Left colon (tissue), 2 donors: Measurements from ENCODE around the gene KIF6. TPM values are rescaled to one million over a fixed set of nuclear protein-coding genes. Genes with fewer than 3 reads are reported as not detected.
"Not testable (repeated sequence)": the region's sequence is repeated elsewhere in the genome, so short reads cannot be mapped to it uniquely, and the experiment has no call there.

Source experiments
- ATAC-seq: fragments of 200-7000 bp; cut with Tn5 transposase; one replicate; pipeline ENCODE4 v1.9.1; 2020; ENCODE audit warnings: mild to moderate bottlenecking, moderate library complexity
- DNase-seq, 2 donors: peaks; one replicate each; pipeline ENCODE4 v3.0.0-alpha.2; 2020
- intact Hi-C, 2 donors: fragments of 100-400 bp; cut with DNase I in 1 of 2; cut with micrococcal nuclease in 1 of 2; formaldehyde crosslinking; loops; one replicate each; pipeline versions ENCODE4 v1.11.2 to v1.14.0; 2022; cut with DNase I, micrococcal nuclease
- total RNA-seq, 2 donors: library from RNA; stranded (reverse); fragmentation: NEBNext Ultra II Directional; extraction: Animal tissue kit (Norgen Biotek cat#: 25700); gene quantifications; one replicate each; pipeline ENCODE4 v1.2.1, GENCODE V29; 2021
- donor health status: DM: no; HTN: no; CAD: no.
- donor health status: DM: yes; HTN: yes; CAD: no.

The KIF6 gene
- total RNA-seq, 2 donors from 2014 or later: 0.14 to 0.92 TPM

DNA sequence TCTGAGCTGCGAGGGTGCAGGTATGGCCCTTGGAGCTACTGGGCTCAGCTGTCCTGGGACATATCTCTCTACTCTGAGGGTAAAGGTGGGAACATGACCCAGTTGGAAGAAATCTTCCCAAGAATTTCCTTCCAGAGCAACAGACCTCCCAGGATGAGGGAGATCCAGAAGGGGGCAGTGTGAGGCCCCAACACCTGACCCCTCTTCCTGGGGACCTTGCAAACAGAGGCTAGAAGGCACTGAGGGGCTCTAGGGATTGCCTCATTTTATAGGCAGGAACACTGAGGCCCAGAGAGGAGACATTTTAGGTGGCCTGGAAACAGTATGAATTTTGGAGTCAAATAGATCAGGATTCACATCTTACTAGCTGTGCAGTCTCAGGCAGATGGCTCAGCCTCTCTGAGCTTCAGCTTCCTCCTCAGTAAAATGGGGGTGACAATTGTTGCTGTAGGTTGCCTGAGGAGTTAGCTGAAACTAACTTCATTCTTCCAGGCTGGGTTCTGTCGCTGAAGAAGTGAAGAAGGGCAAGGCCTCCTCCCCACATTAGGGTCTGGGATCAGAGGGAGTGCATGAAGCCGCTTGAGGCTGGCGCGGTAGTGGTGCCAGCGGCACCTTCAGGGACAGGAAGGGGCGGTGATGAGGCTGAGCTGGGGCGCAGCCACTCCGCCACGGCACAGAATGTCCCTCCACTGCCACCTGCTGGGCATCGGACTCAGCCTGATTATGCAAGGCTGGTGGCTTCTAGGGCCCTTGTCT lies 422.4 kb downstream of the KIF6 start:
- DNase-seq (peak; percentile 78 to 97), ATAC-seq (peak; percentile 95)
- intact Hi-C loops: loop anchor here (5.0 to 10.0 kb wide), 3 partner anchors 136 to 428 kb away; no protein-coding TSS in a partner anchor

GRCh38 chr6:39302011-39302410 lies 423.2 kb downstream of the KIF6 start:
- intact Hi-C loops: loop anchor here (5.0 to 10.0 kb wide), 3 partner anchors 135 to 427 kb away; no protein-coding TSS in a partner anchor
- DNase-seq (no peak), ATAC-seq (no peak)

DNA sequence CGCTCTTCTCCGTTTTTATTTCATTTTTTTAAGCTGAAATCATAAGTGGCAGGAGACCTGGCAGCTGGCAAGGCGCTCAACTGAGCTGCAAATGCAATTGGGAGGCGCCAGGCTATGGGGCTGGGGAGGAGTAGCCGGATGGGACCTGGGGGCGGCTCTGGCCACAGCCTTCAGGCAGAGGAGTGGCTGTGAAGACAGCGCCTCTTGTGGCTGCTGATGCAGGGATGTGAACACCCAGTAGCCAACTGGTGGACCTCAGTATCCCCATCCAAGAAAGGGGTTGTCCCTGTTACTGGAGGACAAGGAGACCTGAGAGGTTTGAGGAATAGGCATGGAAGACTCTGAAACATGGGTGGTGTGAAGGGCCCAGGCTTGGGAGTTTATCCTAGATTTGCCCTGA lies 423.6 kb downstream of the KIF6 start:
- ATAC-seq (no peak), DNase-seq (no peak)
- intact Hi-C loops: loop anchor here (5.0 to 10.0 kb wide), 3 partner anchors 134 to 427 kb away; no protein-coding TSS in a partner anchor

DNA sequence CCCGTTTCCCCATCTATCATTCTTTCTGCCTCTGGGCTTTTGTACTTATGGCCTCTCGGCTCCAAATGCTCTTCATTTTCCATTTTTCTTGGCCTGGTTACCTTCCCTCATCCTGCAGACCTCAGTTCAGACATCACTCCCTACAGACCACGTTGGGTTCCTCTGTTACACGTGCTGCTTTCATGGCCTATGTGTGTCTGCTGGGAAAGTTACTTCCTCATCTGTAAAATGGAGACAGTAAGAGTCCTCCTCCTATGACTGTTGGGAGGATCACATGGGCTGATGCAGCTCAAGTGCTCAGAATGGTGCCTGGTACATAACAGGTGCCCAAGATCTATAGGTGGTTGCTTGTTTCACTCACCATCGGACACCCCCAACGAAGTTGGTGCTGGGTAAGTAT lies 424.5 kb downstream of the KIF6 start:
- intact Hi-C loops: loop anchor here (5.0 to 10.0 kb wide), 3 partner anchors 133 to 426 kb away; no protein-coding TSS in a partner anchor

GRCh38 chr6:39298061-39298460 lies 427.1 kb downstream of the KIF6 start:
- DNase-seq (no peak), ATAC-seq (no peak)
- intact Hi-C loops: no loop called here

More for the DNA sequence above, 424.5 kb downstream of the KIF6 start:
- ATAC-seq: no peak
- DNase-seq: no peak

- ATAC-seq (no peak), DNase-seq (no peak)
- intact Hi-C loops: no loop called here
Observed at GRCh38 chr6:39296745-39297640, 428.2 kb downstream of the KIF6 start.

- no peak for DNase-seq
- ATAC-seq: peak; percentile 61
Observed at GRCh38 chr6:39295611-39296011, 429.6 kb downstream of the KIF6 start.

DNA sequence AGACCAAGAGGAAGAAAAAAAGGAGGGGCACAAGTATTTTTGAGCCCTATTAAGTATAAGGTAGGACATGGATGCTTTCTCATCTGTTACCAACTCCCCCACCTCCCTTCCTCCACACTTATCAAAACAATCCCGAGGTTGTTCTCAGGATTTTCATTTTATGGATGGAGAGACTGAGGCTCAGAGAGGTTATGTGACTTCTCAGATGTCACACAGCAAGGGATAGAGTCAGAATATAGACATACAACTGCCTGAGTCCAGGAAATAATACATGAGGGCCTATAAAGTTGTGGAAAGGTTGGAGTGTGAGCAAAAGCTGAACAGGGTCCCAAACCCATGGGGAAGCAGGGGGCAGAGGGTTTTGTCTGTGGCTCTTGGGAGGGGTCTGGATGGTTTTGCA lies 430.3 kb downstream of the KIF6 start:
- intact Hi-C loops: no loop called here
- no peak for DNase-seq
- no peak for ATAC-seq

More at GRCh38 chr6:39295611-39296011, 429.6 kb downstream of the KIF6 start:
- intact Hi-C loops: no loop called here

DNA sequence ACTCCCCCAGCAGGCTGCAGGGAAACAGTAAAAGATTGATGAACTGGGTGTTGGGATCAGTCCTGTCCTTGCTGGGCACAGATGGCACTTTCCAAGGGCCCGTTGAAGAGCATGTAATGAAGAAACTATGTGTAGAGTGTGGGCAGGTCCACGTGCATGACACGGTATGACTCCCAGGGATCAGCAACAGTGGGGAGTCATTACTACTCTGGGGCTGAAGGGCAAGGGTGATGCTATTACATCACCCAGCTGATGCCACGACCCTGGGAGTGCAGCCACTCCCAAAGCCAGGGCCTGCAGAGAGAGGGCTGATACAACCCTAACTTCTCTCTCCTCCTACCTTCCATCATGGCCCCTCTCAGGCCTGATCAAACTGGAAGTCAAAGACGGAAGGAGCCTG lies 431.1 kb downstream of the KIF6 start:
- DNase-seq: no peak
- peak; percentile 29 for ATAC-seq
- intact Hi-C loops: no loop called here

DNA sequence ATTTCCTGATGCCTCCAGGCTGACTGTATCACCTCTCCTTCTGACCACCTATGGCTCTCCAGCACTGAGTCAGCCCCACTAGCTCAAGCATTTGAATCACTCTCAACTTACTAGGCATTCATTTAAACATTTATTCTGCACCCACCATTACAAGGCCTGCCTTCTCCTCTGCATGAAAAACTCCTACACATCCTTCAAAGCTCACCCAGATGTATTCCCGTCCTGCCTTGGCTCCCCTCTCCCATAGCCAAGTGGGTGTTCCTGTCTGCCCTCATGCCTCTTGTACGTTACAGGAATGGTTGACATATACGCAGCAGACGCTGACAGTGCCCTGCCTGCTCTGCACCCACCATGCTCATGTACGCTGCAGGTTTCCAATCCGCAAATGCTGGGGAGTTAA lies 432.6 kb downstream of the KIF6 start:
- intact Hi-C loops: no loop called here
- ATAC-seq (no peak), DNase-seq (no peak)

GRCh38 chr6:39289490-39289889 lies 435.7 kb downstream of the KIF6 start:
- no peak for DNase-seq
- intact Hi-C loops: no loop called here
- ATAC-seq: peak; percentile 93

DNA sequence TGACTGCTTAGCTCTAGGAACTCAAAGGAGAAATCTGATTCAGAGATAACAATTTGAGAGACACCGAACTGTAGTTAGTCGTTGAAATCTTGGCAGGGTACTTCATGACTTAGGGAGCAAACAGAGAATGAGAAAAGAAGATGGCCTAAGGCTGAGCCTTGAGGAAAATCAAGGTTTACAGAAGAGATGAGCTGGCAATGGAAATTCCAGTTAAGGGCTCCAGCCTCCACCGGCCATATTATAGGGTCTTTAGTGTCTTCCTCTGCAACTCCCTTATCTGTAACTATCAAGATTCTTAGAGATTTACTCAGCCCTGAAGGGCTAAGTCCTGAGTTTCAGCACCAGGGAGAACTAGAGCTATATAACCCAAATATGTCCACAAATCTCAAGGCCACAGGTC lies 437.6 kb downstream of the KIF6 start:
- intact Hi-C loops: no loop called here
- no peak for DNase-seq
- ATAC-seq: no peak

GRCh38 chr6:39286596-39286995 lies 438.6 kb downstream of the KIF6 start:
- intact Hi-C loops, ATAC-seq, DNase-seq: not testable (repeated sequence)

DNA sequence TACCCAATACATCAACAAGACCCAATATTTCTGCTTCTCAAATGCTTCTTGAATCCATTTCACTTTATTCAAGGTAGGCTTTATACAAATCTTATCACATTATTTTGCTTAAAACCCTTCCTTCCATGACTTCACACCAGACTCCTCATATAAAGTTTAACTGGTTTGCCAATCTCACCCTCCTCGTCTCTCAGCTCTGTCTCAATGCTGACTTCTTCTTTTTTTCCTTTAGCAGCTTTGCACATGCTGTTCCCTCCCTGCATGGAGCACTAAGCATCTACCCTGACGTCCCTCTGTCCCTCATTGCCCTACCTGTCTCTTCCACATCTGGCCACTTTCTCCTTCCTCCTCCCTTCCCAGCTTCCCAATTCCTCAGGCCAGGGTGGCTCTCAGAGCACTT lies 442.4 kb downstream of the KIF6 start:
- no peak for ATAC-seq
- no peak for DNase-seq
- intact Hi-C loops: no loop called here

GRCh38 chr6:39281312-39281980 lies 443.8 kb downstream of the KIF6 start:
- intact Hi-C loops: no loop called here
- ATAC-seq (peak; percentile 58), DNase-seq (peak; percentile 49 to 55)

GRCh38 chr6:39280247-39280731 lies 444.9 kb downstream of the KIF6 start:
- peak; percentile 62 to 86 for DNase-seq
- peak; percentile 78 for ATAC-seq
- intact Hi-C loops: no loop called here
